Effector memory CD8-positive, alpha-beta T cell (primary cell): Measurements from ENCODE around the gene KCND2.

Experiments
- ATAC-seq: fragments of 150-1000 bp; cut with Tn5 transposase; replicated peaks from 2 replicates; pipeline ENCODE4 v1.10.0; 2021; ENCODE audit warnings: mild to moderate bottlenecking, moderate library complexity
- DNase-seq, 3 experiments: peaks; one replicate each; pipeline ENCODE4 v3.0.0; 2021
- H3K27ac Mint-ChIP-seq, 2 donors: one replicate each; pipeline ENCODE4 v1.8.0; 2022; ENCODE audit warnings: mild to moderate bottlenecking in 2 of 2, mixed read lengths in 2 of 2, moderate library complexity in 2 of 2
- H3K27me3 Mint-ChIP-seq, 2 donors: one replicate each; pipeline ENCODE4 v1.8.0; 2022; ENCODE audit warnings: mixed read lengths in 2 of 2
- H3K36me3 Mint-ChIP-seq: one replicate; pipeline ENCODE4 v1.8.0; 2022; ENCODE audit warnings: mild to moderate bottlenecking, moderate library complexity, mixed read lengths; ENCODE audit not compliant: insufficient read depth
- H3K4me1 Mint-ChIP-seq, 2 donors: one replicate each; pipeline ENCODE4 v1.8.0; 2022; ENCODE audit warnings: low read depth in 2 of 2, mixed read lengths in 2 of 2
- H3K4me3 Mint-ChIP-seq, 2 donors: one replicate each; pipeline ENCODE4 v1.8.0; 2022; ENCODE audit warnings: mild to moderate bottlenecking in 2 of 2, mixed read lengths in 2 of 2, moderate library complexity in 2 of 2
- H3K9me3 Mint-ChIP-seq, 2 donors: one replicate each; pipeline ENCODE4 v1.8.0; 2022; ENCODE audit warnings: mixed read lengths in 2 of 2

Gene KCND2

DNA sequence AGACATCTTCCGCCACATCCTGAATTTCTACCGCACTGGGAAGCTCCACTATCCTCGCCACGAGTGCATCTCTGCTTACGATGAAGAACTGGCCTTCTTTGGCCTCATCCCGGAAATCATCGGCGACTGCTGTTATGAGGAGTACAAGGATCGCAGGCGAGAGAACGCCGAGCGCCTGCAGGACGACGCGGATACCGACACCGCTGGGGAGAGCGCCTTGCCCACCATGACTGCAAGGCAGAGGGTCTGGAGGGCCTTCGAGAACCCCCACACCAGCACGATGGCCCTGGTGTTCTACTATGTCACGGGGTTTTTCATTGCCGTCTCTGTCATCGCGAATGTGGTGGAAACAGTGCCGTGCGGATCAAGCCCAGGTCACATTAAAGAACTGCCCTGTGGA lies 1.9 kb downstream of the KCND2 start:
- no peak for ATAC-seq
- Mint-ChIP-seq H3K36me3 (peaks cover 2% of the 10 kb centered on the region), H3K27me3 (no peaks in the 10 kb centered on the region), H3K4me1 (no peaks in the 10 kb centered on the region), H3K4me3 (no peak overlapping the region), H3K27ac (no peak overlapping the region), H3K9me3 (peaks cover 0 to 7% of the 10 kb centered on the region in 2 donors)
- no peak for DNase-seq

DNA sequence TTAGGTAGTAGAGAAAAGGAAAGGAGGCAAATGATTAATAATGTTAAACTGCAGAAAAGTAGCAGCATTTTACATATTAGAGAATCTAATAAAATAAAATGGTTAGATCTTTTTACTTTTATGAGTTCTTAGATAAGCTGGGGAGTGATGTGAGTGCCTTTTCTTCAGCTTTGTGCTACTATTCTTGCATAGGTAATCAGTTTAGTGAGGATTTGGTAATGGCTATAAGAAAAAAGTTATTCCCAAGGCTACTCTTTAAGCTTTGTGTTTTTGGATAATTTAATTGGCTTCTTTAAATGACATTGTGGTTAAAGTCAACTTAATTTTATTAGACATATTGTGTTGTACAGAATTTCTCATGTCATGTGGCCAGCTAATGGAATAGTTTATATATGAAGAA lies 3.7 kb downstream of the KCND2 start:
- ATAC-seq: no peak
- Mint-ChIP-seq H3K4me1 (no peaks in the 10 kb centered on the region), H3K4me3 (no peak overlapping the region), H3K36me3 (peaks cover 2% of the 10 kb centered on the region), H3K27me3 (no peaks in the 10 kb centered on the region), H3K27ac (no peak overlapping the region), H3K9me3 (peaks cover 0 to 7% of the 10 kb centered on the region in 2 donors)
- no peak for DNase-seq

DNA sequence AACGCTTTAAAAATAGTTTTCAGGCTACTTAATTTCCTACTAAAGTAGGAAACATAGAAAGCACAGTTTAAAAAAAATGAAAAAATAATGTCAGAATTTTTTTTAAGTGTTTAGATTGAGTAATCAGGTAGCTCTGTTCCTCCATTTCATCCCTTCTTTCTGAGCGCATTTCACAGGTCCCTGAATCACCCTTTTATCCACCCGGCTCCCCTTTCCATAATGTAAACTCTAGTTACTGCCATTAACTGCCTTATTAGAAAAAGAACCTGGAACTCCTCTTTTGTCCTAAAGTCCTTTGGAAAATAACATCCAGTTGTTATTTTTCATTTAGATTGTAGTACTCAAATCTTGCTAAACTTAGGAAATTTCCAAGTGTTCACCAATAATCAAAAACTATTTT lies 5.8 kb downstream of the KCND2 start:
- DNase-seq: no peak
- H3K4me3 Mint-ChIP-seq: no peak overlapping the region
- H3K27me3 Mint-ChIP-seq: no peaks in the 10 kb centered on the region
- no peak overlapping the region for H3K27ac Mint-ChIP-seq
- no peak for ATAC-seq
- H3K36me3 Mint-ChIP-seq: peaks cover 2% of the 10 kb centered on the region
- H3K4me1 Mint-ChIP-seq: no peaks in the 10 kb centered on the region
- H3K9me3 Mint-ChIP-seq: peaks cover 4 to 14% of the 10 kb centered on the region in 2 donors

DNA sequence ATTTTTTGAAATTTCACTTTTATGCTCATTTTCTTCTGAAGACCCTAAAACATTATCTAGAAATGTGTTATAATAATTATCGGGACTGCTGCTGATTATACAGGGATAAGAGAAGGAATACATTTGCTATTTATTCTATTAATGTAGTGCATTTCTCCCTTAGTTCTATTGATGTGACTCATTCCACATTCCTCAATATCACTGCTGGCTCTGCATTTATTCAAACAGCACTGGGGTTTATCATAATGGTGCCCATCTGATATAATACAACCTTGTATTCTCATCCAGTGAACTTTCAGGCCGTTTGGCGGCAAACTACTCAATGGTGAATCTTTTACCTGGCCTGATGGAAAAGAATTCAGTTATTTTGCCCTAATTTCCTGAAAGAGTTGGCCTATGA lies 7.8 kb downstream of the KCND2 start:
- Mint-ChIP-seq H3K9me3 (peaks cover 4 to 7% of the 10 kb centered on the region in 2 donors), H3K27ac (no peak overlapping the region), H3K27me3 (no peaks in the 10 kb centered on the region), H3K36me3 (no peaks in the 10 kb centered on the region), H3K4me1 (no peaks in the 10 kb centered on the region), H3K4me3 (no peak overlapping the region)
- ATAC-seq: no peak
- no peak for DNase-seq

DNA sequence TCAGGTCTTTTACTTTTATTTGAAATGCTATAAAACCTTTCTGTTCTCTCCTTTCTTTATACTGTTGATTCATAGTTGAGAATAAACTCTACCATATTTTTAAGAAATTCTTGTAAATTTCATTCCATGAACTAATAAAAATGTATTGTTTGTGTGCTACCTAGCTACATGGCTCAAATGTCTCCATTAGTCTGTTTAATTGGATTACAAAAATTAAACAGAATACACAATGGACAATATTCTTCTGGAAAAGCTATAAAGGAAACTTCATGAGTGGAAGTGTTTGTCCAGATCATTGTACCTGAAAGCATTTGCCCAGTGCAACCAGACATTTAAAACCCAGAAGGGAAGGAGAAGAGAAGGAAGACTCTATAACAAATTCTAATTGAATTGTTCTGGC lies 20.1 kb downstream of the KCND2 start:
- H3K9me3 Mint-ChIP-seq: peaks cover 10 to 11% of the 10 kb centered on the region in 2 donors
- H3K27ac Mint-ChIP-seq: no peak overlapping the region
- no peaks in the 10 kb centered on the region for H3K27me3 Mint-ChIP-seq
- no peaks in the 10 kb centered on the region for H3K4me1 Mint-ChIP-seq
- no peak overlapping the region for H3K4me3 Mint-ChIP-seq
- H3K36me3 Mint-ChIP-seq: no peaks in the 10 kb centered on the region
- ATAC-seq (no peak), DNase-seq (no peak)

DNA sequence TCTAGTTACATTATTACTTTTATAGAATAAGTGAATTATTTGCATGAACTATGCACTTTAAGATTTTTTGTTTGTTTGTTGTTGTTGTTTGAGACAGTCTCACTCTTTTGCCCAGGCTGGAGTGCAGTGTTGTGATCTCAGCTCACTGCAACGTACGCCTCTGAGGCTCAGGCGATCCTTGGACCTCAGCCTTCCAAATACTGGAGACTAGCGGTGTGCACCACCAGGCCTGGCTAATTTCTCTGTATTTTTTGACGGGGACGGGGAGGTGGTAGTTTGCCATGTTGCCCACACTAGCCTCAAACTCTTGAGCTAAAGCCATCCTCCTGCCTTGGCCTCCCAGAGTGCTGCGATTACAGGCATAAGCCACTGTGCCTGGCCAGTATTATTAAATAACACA lies 29.2 kb downstream of the KCND2 start:
- peaks cover 4 to 7% of the 10 kb centered on the region in 2 donors for H3K9me3 Mint-ChIP-seq
- no peak for DNase-seq
- no peaks in the 10 kb centered on the region for H3K4me1 Mint-ChIP-seq
- no peaks in the 10 kb centered on the region for H3K36me3 Mint-ChIP-seq
- H3K27me3 Mint-ChIP-seq: no peaks in the 10 kb centered on the region
- ATAC-seq: no peak
- H3K27ac Mint-ChIP-seq: no peak overlapping the region
- H3K4me3 Mint-ChIP-seq: no peak overlapping the region

DNA sequence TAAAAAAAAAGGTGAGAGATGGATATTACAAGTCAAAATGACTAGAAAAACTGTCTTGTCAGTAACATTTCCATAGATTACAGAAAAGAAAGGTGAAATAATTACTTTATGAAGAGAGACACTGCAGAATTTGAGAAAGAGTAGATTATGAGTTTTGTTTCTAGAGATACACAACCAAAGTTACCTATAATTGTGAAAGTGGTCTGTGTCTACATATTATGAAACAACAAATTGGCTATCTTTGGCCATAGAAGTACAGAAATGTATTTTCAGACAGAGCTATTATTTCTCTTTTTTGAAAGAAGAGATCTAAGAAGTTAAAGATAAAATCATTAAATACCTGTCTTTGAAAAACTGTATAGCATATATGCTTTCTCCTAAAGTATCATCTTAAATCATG lies 30.1 kb downstream of the KCND2 start:
- H3K9me3 Mint-ChIP-seq: peaks cover 4 to 7% of the 10 kb centered on the region in 2 donors
- H3K36me3 Mint-ChIP-seq: no peaks in the 10 kb centered on the region
- no peak for ATAC-seq
- no peaks in the 10 kb centered on the region for H3K4me1 Mint-ChIP-seq
- H3K27me3 Mint-ChIP-seq: no peaks in the 10 kb centered on the region
- DNase-seq: no peak
- H3K27ac Mint-ChIP-seq: no peak overlapping the region
- no peak overlapping the region for H3K4me3 Mint-ChIP-seq

DNA sequence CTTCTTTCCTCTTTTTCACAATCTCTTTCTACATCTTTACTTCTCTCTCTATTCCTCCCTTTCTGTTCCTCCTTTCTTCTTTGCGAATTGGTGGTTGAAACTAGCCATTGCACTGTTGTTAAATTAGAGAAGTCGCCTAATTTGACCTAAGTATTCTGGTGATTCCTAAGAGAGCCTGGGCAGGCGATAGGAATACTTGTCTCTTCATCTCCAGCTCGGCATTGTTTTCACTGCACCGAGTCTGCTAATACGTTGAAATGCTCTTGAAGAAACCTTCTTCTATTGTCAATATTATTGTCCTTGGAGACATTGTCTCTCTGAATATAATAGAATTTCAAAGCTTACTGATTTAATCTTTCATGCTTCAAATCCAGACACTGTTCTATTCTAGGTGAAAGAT lies 31.7 kb downstream of the KCND2 start:
- no peaks in the 10 kb centered on the region for H3K27me3 Mint-ChIP-seq
- no peak overlapping the region for H3K27ac Mint-ChIP-seq
- no peaks in the 10 kb centered on the region for H3K4me1 Mint-ChIP-seq

DNA sequence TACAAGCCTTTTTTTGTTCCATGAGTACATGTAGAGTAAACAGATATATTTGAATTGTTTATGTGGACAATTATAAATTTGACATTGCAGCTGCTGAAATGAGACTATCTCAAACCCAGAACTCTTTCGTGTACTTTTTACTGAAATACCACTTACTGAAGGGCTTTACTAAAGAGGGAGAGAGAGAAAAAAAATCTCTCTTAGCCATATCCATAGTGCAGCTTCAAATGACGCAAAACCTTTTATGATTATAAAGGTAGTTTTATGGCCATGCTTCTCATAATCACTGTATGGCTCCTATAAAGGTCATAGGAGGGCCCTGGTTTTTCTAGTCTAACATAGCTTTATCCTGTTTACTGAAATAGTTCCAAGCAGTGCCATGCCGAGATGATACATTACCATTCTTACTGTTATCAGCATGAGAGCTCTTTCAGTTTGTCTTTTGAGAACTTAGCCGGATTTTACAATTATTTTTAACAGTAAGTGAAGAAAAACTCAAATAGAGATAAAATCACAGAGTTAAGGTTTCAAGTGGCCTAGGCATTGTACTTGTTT lies 35.1 kb downstream of the KCND2 start:
- H3K27me3 Mint-ChIP-seq: no peaks in the 10 kb centered on the region
- ATAC-seq: no peak
- H3K4me1 Mint-ChIP-seq: no peaks in the 10 kb centered on the region
- no peak for DNase-seq
- H3K4me3 Mint-ChIP-seq: no peak overlapping the region
- H3K27ac Mint-ChIP-seq: no peak overlapping the region
- peaks cover 7 to 12% of the 10 kb centered on the region in 2 donors for H3K9me3 Mint-ChIP-seq
- no peaks in the 10 kb centered on the region for H3K36me3 Mint-ChIP-seq

More for the DNA sequence above, 31.7 kb downstream of the KCND2 start:
- ATAC-seq: no peak
- no peak for DNase-seq
- Mint-ChIP-seq H3K4me3 (no peak overlapping the region), H3K36me3 (no peaks in the 10 kb centered on the region), H3K9me3 (peaks cover 7 to 10% of the 10 kb centered on the region in 2 donors)

DNA sequence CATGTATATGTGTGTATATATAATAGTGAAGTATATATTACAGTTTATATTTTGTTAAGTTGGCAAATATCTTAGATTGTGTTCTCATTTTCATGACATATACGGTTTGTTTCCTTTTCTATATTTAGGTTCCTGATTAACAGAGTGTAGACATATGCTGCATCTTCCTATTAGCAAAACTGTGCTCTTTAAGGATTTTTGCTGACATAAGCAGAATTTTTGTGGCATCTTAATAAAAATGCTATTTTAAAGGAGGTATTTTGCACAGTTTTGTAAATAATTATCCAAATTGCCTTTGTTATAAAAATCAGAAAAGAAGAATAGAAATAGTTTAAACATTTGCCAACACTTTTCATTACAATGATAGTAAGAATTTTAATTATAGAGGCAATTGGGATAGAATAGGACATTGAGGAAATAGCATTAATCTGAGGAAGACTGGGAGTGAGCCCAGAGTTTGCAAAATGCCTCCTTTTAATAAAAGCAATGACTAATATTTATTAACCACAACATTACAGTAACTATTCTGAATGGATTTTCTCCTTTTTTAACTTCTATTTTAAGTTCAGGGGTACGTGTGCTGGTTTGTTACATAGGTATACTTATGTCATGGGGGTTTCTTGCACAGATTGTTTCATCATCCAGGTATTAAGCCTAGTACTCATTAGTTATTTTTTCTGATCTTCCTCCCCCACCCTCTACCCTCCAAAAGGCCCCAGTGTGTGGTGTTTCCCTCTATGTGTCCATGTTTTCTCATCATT lies 38.2 kb downstream of the KCND2 start:
- no peaks in the 10 kb centered on the region for H3K4me1 Mint-ChIP-seq
- no peaks in the 10 kb centered on the region for H3K36me3 Mint-ChIP-seq
- no peaks in the 10 kb centered on the region for H3K27me3 Mint-ChIP-seq
- H3K9me3 Mint-ChIP-seq: peaks cover 0 to 13% of the 10 kb centered on the region in 2 donors
- H3K27ac Mint-ChIP-seq: no peak overlapping the region
- no peak overlapping the region for H3K4me3 Mint-ChIP-seq
- ATAC-seq (no peak), DNase-seq (no peak)

DNA sequence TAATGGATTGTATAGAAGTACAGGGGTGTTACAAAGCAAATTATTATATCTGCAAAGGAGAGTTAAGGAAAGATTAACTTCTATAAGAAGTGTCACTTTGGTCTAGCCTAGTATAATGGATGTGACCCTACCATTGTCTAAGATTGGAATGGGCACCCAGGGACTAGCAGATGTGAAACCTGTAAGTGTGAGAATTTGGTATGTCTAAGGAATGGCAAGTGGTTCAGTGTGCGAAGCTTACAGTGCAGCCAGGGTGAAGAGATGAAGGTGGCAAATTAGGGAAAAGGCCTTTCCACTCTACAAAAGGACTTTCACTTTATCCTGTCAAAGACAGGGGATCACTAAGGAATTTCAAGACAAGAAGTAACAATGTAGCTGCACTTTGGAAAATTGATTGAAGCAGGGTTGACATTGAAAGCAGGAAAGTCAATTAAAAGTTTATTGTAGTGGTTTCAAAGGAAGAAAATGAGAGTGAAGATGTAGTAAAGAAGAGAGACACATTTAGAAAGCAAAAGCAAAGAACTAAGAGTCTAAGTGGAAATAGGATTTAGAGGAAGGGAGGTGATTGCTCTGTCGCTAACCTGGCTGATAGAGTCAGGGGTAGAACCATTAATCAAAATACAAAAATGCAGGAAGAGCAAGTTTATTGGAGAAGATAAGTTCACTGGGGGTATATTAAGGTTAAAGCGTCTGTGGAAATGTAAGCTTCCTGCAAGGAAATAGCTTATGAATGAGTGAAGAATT lies 47.4 kb downstream of the KCND2 start:
- H3K4me1 Mint-ChIP-seq: no peaks in the 10 kb centered on the region
- no peak overlapping the region for H3K27ac Mint-ChIP-seq
- H3K27me3 Mint-ChIP-seq: no peaks in the 10 kb centered on the region
- ATAC-seq (no peak), DNase-seq (no peak)
- no peaks in the 10 kb centered on the region for H3K36me3 Mint-ChIP-seq
- no peak overlapping the region for H3K4me3 Mint-ChIP-seq
- peaks cover 0 to 2% of the 10 kb centered on the region in 2 donors for H3K9me3 Mint-ChIP-seq

DNA sequence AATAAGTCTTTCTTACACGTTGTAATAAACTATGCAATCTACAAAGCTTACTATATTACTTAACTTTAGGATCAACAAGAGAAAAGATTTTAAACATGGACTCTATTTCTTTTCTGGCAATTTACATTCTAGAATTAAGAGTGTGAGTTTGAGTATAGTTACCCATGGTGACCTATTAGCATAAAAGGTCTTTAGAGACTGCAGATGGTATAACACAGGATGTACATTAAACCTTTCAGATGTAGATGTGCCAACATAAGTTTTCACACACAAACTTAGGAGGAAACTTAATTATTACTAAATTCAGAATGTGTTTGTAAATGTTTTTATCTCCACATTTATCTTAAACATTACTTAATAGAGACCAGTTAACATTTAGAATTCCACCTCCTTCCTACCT lies 54.1 kb downstream of the KCND2 start:
- DNase-seq (no peak), ATAC-seq (no peak)
- Mint-ChIP-seq H3K36me3 (no peaks in the 10 kb centered on the region), H3K27me3 (no peaks in the 10 kb centered on the region), H3K27ac (no peak overlapping the region), H3K4me1 (no peaks in the 10 kb centered on the region), H3K9me3 (no peaks in the 10 kb centered on the region), H3K4me3 (no peak overlapping the region)

DNA sequence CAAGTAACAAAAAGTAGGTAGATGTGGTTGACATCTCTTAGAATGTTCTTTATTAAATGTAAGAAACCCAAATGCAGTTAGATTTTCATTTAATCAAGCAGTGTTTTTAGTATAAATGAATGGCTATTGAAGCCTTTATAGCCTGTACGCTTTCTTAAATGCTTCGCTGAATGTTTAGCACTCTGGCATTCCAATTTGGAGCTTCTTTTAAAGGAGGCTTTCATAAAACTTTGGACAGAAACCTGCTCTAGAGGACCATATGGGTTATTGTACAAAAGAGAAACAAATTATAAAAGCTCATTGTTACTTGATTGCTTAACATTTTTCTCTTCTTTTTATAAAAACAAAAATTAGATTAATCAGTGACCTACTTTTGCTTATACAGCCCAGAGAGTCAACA lies 59.5 kb downstream of the KCND2 start:
- Mint-ChIP-seq H3K4me3 (no peak overlapping the region), H3K27ac (no peak overlapping the region), H3K36me3 (no peaks in the 10 kb centered on the region), H3K27me3 (no peaks in the 10 kb centered on the region), H3K9me3 (no peaks in the 10 kb centered on the region), H3K4me1 (no peaks in the 10 kb centered on the region)
- ATAC-seq (no peak), DNase-seq (no peak)

DNA sequence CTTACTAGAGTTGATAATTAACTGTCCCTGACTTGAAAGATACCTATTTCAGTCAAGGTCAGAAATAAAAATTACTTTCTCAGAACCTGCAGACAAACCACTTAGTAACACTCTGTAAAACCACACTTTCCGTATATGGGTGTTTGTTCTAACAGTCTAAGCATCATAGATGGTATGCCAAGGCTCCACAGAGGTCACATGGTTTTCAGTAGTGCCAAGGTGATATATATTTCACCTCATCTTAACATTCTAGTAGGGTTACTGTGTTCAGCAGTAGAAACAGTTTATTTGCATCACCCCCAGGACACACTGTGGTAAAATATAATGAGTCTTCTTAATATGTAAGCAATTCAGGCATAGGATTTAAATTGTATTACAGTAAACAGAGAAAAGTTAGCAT lies 61.5 kb downstream of the KCND2 start:
- H3K27ac Mint-ChIP-seq: no peak overlapping the region
- no peak overlapping the region for H3K4me3 Mint-ChIP-seq
- ATAC-seq (no peak), DNase-seq (no peak)
- H3K4me1 Mint-ChIP-seq: no peaks in the 10 kb centered on the region
- H3K9me3 Mint-ChIP-seq: no peaks in the 10 kb centered on the region
- H3K27me3 Mint-ChIP-seq: no peaks in the 10 kb centered on the region
- H3K36me3 Mint-ChIP-seq: no peaks in the 10 kb centered on the region
